Measurements from ENCODE around the gene DCAF5. TPM values are rescaled to one million over a fixed set of nuclear protein-coding genes. Genes with fewer than 3 reads are reported as not detected.

DCAF5 gene
- total RNA-seq, 2 donors from 2014 or later, result 25.3 to 67.4 TPM

DNA sequence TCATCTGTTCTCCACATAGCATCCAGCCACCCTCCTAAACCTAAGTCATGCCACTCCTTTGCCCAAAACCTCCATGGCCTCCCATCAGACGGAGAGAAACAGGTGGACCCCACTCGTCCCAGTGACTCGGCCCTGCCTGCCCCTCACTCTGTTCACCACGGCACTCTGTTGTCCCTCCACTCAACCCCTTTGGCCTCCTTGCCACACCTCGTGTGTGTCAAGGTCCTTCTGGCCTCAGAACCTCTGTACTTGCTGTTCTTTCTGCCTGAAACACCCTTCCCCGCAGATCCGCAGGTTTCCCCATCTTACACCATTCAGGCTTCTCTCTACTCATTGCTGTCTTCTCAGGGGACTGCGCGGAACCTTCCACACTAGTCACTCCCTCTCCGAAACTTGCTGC is 149.3 kb downstream of the DCAF5 start:
- no peaks in the 10 kb centered on the region for H3K9me3 ChIP-seq
- intact Hi-C loops (cut with DNase I), result no loop called here
- H3K27me3 ChIP-seq (replicated peaks; ENCODE audit: insufficient read depth), result no peaks in the 10 kb centered on the region
- no peaks in the 10 kb centered on the region for H3K36me3 ChIP-seq
- H3K27ac ChIP-seq, result no peak overlapping the region
- no peak for DNase-seq (ENCODE audit: low spot score)
- H3K4me3 ChIP-seq, result no peak overlapping the region
- H3K4me1 ChIP-seq (replicated peaks), result no peaks in the 10 kb centered on the region
- WGBS, result 87% methylated on average over 10 of the region's 10 CpGs
- TF ChIP-seq POLR2AphosphoS5 (IDR thresholded peaks at IDR 0.05) (no peak), POLR2A (IDR thresholded peaks at IDR 0.05) (no peak)

DNA sequence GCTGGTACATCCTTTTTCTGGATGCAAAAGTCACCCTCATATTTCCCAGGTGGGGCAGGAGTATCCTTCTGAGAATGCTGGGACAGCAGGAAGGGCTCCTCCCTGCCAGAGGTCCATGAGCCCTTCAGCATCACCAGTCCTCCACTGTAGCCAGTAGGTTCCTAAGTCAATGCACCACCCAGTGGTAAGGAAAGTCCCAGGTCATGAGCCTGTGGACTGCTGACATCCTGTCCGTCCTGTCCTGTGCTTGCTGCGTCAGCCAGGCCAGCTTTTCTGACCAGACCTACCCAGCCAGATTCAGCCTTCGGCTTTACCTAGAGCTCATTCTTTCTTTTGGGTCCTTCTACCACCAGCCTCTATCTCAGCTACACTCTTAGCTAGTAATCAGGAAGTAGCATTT is 150.8 kb downstream of the DCAF5 start:
- Histone ChIP-seq H3K9me3 (no peaks in the 10 kb centered on the region), H3K4me1 (replicated peaks) (no peaks in the 10 kb centered on the region), H3K27me3 (replicated peaks; ENCODE audit: insufficient read depth) (no peaks in the 10 kb centered on the region), H3K27ac (no peak overlapping the region), H3K4me3 (no peak overlapping the region), H3K36me3 (no peaks in the 10 kb centered on the region)
- 63% methylated on average over 3 of the region's 3 CpGs for WGBS
- peak; percentile 12 for DNase-seq (ENCODE audit: low spot score)
- TF ChIP-seq, protein P1, sequence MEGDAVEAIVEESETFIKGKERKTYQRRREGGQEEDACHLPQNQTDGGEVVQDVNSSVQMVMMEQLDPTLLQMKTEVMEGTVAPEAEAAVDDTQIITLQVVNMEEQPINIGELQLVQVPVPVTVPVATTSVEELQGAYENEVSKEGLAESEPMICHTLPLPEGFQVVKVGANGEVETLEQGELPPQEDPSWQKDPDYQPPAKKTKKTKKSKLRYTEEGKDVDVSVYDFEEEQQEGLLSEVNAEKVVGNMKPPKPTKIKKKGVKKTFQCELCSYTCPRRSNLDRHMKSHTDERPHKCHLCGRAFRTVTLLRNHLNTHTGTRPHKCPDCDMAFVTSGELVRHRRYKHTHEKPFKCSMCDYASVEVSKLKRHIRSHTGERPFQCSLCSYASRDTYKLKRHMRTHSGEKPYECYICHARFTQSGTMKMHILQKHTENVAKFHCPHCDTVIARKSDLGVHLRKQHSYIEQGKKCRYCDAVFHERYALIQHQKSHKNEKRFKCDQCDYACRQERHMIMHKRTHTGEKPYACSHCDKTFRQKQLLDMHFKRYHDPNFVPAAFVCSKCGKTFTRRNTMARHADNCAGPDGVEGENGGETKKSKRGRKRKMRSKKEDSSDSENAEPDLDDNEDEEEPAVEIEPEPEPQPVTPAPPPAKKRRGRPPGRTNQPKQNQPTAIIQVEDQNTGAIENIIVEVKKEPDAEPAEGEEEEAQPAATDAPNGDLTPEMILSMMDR (IDR thresholded peaks at IDR 0.05), result peak in 2 of 4 experiments; percentile 13 to 26
- TF ChIP-seq POLR2AphosphoS5 (IDR thresholded peaks at IDR 0.05), result peak; percentile 15
- no peak for TF ChIP-seq POLR2A (IDR thresholded peaks at IDR 0.05)
- intact Hi-C loops (cut with DNase I), result no loop called here

DNA sequence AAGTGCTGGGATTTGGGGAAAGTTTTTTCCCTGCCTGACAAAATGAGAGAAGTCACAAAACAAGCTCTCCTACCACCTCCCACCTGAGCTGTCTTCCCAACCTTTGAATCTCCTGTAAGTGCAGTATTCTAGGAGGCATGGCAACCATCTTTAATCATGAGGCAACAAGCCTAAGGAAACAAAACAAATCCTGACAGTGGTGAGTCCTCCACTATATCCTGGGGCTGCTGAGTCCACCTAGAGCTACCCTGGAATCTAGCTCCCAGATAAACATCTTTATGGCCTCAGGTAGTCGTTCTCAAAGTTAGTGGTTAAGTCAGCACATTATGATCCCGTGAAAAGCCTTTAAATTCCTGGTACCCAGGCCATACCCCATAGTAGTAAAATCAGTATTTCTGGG is 151.5 kb downstream of the DCAF5 start:
- Histone ChIP-seq H3K36me3 (no peaks in the 10 kb centered on the region), H3K27me3 (replicated peaks; ENCODE audit: insufficient read depth) (no peaks in the 10 kb centered on the region), H3K4me3 (no peak overlapping the region), H3K27ac (no peak overlapping the region), H3K4me1 (replicated peaks) (no peaks in the 10 kb centered on the region), H3K9me3 (no peaks in the 10 kb centered on the region)
- intact Hi-C loops (cut with DNase I), result no loop called here
- 40% methylated on average over 2 of the region's 2 CpGs for WGBS
- no peak for DNase-seq (ENCODE audit: low spot score)
- TF ChIP-seq, protein P1 (IDR thresholded peaks at IDR 0.05), result no peak
- TF ChIP-seq POLR2A (IDR thresholded peaks at IDR 0.05), result no peak

Small RNA genes within 50 kb of the gene (small RNA-seq; reads per million reads assigned to genes)
- gene RF00019 (0 reads per million in 2 donors), gene RPS29P1 (0 reads per million in 2 donors)

Other genes starting within 250 kb of the DCAF5 start
- 100 to 1,000 TPM; 197 to 240 TPM for gene ACTN1, start 173.8 kb downstream of the DCAF5 start, total RNA-seq
- 10 to 100 TPM; 22.7 to 25.3 TPM for gene EXD2, start 38.4 kb upstream of the DCAF5 start, total RNA-seq
- gene GALNT16, start 107.0 kb upstream of the DCAF5 start, total RNA-seq, result 1 to 10 TPM; 2.0 to 6.9 TPM
- gene ERH, start 245.2 kb upstream of the DCAF5 start, total RNA-seq, result 100 to 1,000 TPM in 1 of 2 donors, 10 to 100 TPM in 1; 68.5 to 111 TPM
- 100 to 1,000 TPM in 1 of 2 donors, 10 to 100 TPM in 1; 71.5 to 102 TPM for gene SLC39A9, start 245.6 kb upstream of the DCAF5 start, total RNA-seq